IPS DF 6.9 (cell line): ENCODE results near the gene KAT14.
A peak's percentile ranks its signal among the peaks of the same experiment; 100 is the strongest.
"Not testable (repeated sequence)": the region's sequence is repeated elsewhere in the genome, so short reads cannot be mapped to it uniquely, and the experiment has no call there.

Source experiments
- DNase-seq: peaks from one replicate; pipeline ENCODE4 v3.0.0-alpha.2; 2013; ENCODE audit warnings: low read depth, low spot score
- H3K27ac ChIP-seq: one replicate; pipeline ENCODE4 v1.5.1; 2013; ENCODE audit warnings: low read length, control low read depth
- H3K27me3 ChIP-seq: 2 replicates; pipeline ENCODE4 v1.6.1; 2013; ENCODE audit warnings: mild to moderate bottlenecking, low read length; ENCODE audit not compliant: control insufficient read depth, insufficient read depth
- H3K36me3 ChIP-seq: 2 replicates; pipeline ENCODE4 v1.6.1; 2013; ENCODE audit warnings: low read length; ENCODE audit not compliant: control insufficient read depth, insufficient read depth
- H3K4me1 ChIP-seq: 2 replicates; pipeline ENCODE4 v1.6.1; 2013; ENCODE audit warnings: low read length; ENCODE audit not compliant: control insufficient read depth, insufficient read depth
- H3K4me3 ChIP-seq: 2 replicates; pipeline ENCODE4 v1.5.1; 2013; ENCODE audit warnings: mild to moderate bottlenecking, low read length
- H3K9me3 ChIP-seq: 2 replicates; pipeline ENCODE4 v1.6.1; 2013; ENCODE audit warnings: low read length, inconsistent platforms; ENCODE audit not compliant: control insufficient read depth, insufficient read depth
- WGBS: extraction: QIAGEN DNeasy Blood & Tissue Kit; methylation state at CpG from one replicate; pipeline ENCODE4 v1.1.7; 2013; ENCODE audit warnings: mixed read lengths, missing lambda C conversion rate; ENCODE audit not compliant: insufficient read length, insufficient coverage; 5-methylcytosine and 5-hydroxymethylcytosine counted together

KAT14 gene

GRCh38 chr20:18154342-18154741, 16.7 kb downstream of the KAT14 start:
- Histone ChIP-seq H3K27me3 (no peaks in the 10 kb centered on the region), H3K4me1 (no peaks in the 10 kb centered on the region), H3K27ac (no peak overlapping the region), H3K9me3 (no peaks in the 10 kb centered on the region), H3K4me3 (no peak overlapping the region), H3K36me3 (peaks cover 8% of the 10 kb centered on the region; the same call in 1 of the 2 replicates)
- no peak for DNase-seq
- WGBS, result no CpG with 5 or more reads among the region's 9 CpGs

GRCh38 chr20:18156045-18156444, 18.4 kb downstream of the KAT14 start:
- Histone ChIP-seq H3K36me3 (peaks cover 8% of the 10 kb centered on the region; the same call in 1 of the 2 replicates), H3K9me3 (no peaks in the 10 kb centered on the region), H3K27ac (no peak overlapping the region), H3K27me3 (no peaks in the 10 kb centered on the region), H3K4me1 (no peaks in the 10 kb centered on the region), H3K4me3 (no peak overlapping the region)
- DNase-seq, result no peak
- 100% methylated on average over 1 of the region's 4 CpGs for WGBS

DNA sequence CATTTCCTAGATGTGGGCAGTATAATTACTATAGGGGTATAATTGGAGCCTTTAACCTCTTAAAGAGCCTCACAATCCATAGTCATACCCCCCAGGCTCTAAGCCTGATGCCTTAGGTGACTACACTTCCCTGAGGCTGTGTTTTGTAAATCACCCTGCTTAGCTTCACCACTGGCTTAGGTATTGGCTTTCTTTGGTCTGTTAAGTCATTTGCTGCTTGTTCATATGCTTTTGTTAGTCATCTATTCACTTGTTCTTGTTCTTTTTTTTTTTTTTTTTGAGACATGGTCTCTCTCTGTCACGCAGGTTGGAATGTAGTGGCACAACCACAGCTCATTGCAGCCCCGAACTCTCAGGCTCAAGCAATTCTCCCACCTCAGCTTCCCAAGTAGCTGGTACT, 26.7 kb downstream of the KAT14 start:
- Histone ChIP-seq H3K4me3 (no peak overlapping the region), H3K4me1 (peaks cover 3% of the 10 kb centered on the region), H3K9me3 (no peaks in the 10 kb centered on the region), H3K27ac (no peak overlapping the region), H3K27me3 (no peaks in the 10 kb centered on the region; the same call in 1 of the 2 replicates), H3K36me3 (peaks cover 12% of the 10 kb centered on the region; the same call in 1 of the 2 replicates)
- DNase-seq, result no peak
- WGBS, result no CpG with 5 or more reads among the region's 2 CpGs

GRCh38 chr20:18165553-18165952, 27.9 kb downstream of the KAT14 start:
- DNase-seq, result no peak
- WGBS, result no CpG with 5 or more reads among the region's 3 CpGs
- no peaks in the 10 kb centered on the region; the same call in 1 of the 2 replicates for H3K27me3 ChIP-seq
- H3K36me3 ChIP-seq, result peaks cover 12% of the 10 kb centered on the region; the same call in 1 of the 2 replicates
- H3K27ac ChIP-seq, result no peak overlapping the region
- H3K4me1 ChIP-seq, result peaks cover 3% of the 10 kb centered on the region
- H3K4me3 ChIP-seq, result no peak overlapping the region
- H3K9me3 ChIP-seq, result no peaks in the 10 kb centered on the region

DNA sequence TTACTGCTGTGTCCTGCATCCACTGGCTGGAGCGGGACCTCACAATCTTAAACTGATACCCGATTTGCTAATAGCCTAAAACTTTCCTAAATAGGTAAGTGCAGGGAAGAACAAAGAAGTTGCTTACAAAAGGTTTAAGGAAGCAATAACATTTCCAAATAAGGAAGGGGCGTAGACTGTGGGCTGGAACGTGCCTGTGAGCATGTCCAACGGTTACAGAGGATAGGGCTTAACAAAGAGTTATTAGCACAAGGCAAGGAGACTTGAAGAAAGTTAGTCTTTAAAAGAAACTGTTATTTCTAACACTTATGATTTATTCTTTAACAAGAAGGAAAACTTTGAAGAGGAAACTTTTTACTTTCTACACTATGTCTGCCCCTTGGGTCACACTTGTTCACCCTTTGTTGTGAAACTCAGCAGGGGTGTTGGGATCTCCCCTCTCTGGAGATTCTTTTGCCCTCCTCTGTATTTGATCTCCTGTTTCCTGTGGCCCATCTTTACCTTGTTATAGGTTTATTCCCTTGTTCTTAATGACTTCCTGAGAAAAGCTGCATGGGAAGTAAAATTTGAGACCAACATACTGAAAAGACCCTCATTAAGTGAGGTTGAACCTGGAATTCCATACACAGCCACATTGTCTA, 28.7 kb downstream of the KAT14 start:
- no peak for DNase-seq
- Histone ChIP-seq H3K27ac (no peak overlapping the region), H3K27me3 (no peaks in the 10 kb centered on the region; the same call in 1 of the 2 replicates), H3K36me3 (peaks cover 12% of the 10 kb centered on the region; the same call in 1 of the 2 replicates), H3K9me3 (no peaks in the 10 kb centered on the region), H3K4me1 (peaks cover 3% of the 10 kb centered on the region), H3K4me3 (no peak overlapping the region)
- WGBS, result no CpG with 5 or more reads among the region's 5 CpGs

DNA sequence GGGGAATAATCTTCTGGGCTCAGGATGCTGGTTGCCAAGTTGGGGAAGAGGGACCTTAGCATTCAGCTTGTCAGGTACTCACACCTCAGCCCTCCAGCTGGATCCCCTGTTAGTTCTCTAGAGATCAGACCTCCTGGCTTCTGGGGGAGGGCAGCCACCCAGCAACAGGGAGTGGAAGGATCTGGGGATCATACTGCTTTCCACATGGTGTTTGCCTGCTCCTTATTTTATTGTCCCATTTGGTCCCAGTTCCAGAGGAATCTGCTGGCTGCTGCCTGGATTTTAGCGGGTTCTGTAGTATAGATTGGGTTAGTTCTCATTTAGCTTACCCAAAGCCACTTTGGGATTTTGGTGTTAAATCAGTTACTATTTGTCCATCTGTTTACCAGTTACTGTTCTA, 29.3 kb downstream of the KAT14 start:
- no peak overlapping the region for H3K27ac ChIP-seq
- H3K4me3 ChIP-seq, result no peak overlapping the region
- H3K36me3 ChIP-seq, result peaks cover 12% of the 10 kb centered on the region; the same call in 1 of the 2 replicates
- no peaks in the 10 kb centered on the region for H3K9me3 ChIP-seq
- H3K4me1 ChIP-seq, result peaks cover 3% of the 10 kb centered on the region
- no CpG with 5 or more reads among the region's 1 CpG for WGBS
- H3K27me3 ChIP-seq, result no peaks in the 10 kb centered on the region; the same call in 1 of the 2 replicates
- no peak for DNase-seq

DNA sequence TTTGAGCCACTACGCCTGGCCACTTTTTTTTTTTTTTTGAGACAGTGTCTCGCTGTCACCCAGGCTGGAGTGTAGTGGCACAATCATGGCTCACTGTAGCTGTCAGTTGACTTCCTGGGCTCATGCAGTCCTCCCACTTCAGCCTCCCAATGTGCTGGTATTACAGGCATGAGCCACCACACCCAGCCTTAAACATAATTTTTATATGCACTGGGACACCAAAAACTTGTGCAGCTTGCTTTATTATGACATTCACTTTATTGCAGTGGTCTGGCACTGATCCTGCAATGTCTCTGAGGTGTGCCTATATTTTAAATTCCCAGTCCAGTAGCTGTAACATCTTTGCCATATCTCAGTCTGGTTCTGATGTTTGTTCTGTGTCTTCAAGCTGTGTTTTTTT, 34.7 kb downstream of the KAT14 start:
- no peak for DNase-seq
- no peak overlapping the region for H3K27ac ChIP-seq
- no CpG with 5 or more reads among the region's 2 CpGs for WGBS
- no peaks in the 10 kb centered on the region for H3K27me3 ChIP-seq
- no peak overlapping the region for H3K4me3 ChIP-seq
- H3K9me3 ChIP-seq, result no peaks in the 10 kb centered on the region
- no peaks in the 10 kb centered on the region; the same call in 1 of the 2 replicates for H3K36me3 ChIP-seq
- no peaks in the 10 kb centered on the region for H3K4me1 ChIP-seq

GRCh38 chr20:18174906-18175683, 37.4 kb downstream of the KAT14 start:
- WGBS, result no CpG with 5 or more reads among the region's 14 CpGs
- DNase-seq, result no peak
- Histone ChIP-seq H3K27me3 (no peaks in the 10 kb centered on the region), H3K4me3 (no peak overlapping the region), H3K27ac (no peak overlapping the region), H3K9me3 (no peaks in the 10 kb centered on the region), H3K36me3 (no peaks in the 10 kb centered on the region), H3K4me1 (no peaks in the 10 kb centered on the region)

- H3K9me3 ChIP-seq, result no peaks in the 10 kb centered on the region
- no peaks in the 10 kb centered on the region for H3K27me3 ChIP-seq
- DNase-seq, result peak; percentile 20
- H3K4me3 ChIP-seq, result no peak overlapping the region
- no peaks in the 10 kb centered on the region for H3K36me3 ChIP-seq
- no peak overlapping the region for H3K27ac ChIP-seq
- WGBS, result no CpG with 5 or more reads among the region's 8 CpGs
- H3K4me1 ChIP-seq, result no peaks in the 10 kb centered on the region
Measured at GRCh38 chr20:18176318-18176785, 38.7 kb downstream of the KAT14 start.

DNA sequence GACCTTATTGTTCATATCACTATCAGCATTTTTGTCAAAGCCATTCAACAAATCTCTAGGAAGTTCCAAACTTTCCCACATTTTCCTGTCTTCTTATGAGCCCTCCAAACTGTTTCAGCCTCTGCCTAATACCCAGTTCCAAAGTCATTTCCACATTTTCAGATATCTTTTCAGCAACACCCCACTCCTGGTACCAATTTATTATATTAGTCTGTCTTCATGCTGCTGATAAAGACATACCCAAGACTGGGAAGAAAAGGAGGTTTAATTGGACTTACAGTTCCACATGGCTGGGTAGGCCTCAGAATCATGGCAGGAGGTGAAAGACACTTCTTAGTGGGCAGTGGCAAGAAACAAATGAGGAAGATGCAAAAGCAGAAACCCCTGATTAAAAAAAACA, 42.7 kb downstream of the KAT14 start:
- not testable (repeated sequence) for H3K4me3 ChIP-seq, H3K27me3 ChIP-seq, H3K36me3 ChIP-seq, H3K27ac ChIP-seq, H3K4me1 ChIP-seq, DNase-seq, H3K9me3 ChIP-seq
